HL-60/S4 treated with phorbol 12-myristate 13-acetate at 8.2 ng/mL for 4 days and 3 days (cell line): Measurements from ENCODE around the gene ADAP1.
"Not testable (repeated sequence)": the region's sequence is repeated elsewhere in the genome, so short reads cannot be mapped to it uniquely, and the experiment has no call there.

Experiments
- in situ Hi-C: fragments of 300-500 bp; cut with MboI; formaldehyde crosslinking; loops from 2 replicates; pipeline ENCODE4 v1.15.0; 2022; ENCODE audit warnings: low sequenced_read_pairs

ADAP1 gene

GRCh38 chr7:954330-955238 lies at the start of gene ADAP1:
TSS of gene ADAP1 (minus strand) at chr7:954680. CDS start at chr7:954477, 203 bp downstream.
- in situ Hi-C loops = no loop called here

- in situ Hi-C loops = not testable (repeated sequence)
Measured at GRCh38 chr7:1002445-1002844, 48.0 kb upstream of the ADAP1 start.

- in situ Hi-C loops = not testable (repeated sequence)
Measured at GRCh38 chr7:1002026-1002425, 47.5 kb upstream of the ADAP1 start.

DNA sequence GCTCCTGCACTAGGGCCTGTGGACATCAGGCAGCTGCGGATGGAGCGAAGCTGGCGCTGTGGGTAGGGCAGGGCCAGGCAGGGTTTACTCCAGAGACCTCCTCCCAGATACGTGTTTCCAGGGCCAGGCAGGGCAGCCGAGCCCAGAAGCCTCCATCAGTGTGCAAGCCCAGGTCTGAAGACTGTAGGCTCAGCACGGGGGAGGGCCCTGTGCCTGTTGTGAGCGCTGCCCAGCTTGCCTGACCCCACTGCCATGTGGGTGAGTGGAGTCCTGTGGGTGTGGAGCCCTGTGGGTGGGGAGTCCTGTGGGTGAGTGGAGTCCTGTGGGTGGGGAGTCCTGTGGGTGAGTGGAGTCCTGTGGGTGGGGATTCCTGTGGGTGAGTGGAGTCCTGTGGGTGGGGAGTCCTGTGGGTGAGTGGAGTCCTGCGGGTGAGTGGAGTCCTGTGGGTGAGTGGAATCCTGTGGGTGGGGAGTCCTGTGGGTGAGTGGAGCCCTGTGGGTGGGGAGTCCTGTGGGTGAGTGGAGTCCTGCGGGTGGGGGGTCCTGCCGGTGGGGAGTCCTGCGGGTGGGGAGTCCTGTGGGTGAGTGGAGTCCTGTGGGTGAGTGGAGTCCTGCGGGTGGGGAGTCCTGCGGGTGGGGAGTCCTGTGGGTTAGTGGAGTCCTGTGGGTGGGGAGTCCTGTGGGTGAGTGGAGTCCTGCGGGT lies 46.7 kb upstream of the ADAP1 start:
- in situ Hi-C loops = not testable (repeated sequence)

DNA sequence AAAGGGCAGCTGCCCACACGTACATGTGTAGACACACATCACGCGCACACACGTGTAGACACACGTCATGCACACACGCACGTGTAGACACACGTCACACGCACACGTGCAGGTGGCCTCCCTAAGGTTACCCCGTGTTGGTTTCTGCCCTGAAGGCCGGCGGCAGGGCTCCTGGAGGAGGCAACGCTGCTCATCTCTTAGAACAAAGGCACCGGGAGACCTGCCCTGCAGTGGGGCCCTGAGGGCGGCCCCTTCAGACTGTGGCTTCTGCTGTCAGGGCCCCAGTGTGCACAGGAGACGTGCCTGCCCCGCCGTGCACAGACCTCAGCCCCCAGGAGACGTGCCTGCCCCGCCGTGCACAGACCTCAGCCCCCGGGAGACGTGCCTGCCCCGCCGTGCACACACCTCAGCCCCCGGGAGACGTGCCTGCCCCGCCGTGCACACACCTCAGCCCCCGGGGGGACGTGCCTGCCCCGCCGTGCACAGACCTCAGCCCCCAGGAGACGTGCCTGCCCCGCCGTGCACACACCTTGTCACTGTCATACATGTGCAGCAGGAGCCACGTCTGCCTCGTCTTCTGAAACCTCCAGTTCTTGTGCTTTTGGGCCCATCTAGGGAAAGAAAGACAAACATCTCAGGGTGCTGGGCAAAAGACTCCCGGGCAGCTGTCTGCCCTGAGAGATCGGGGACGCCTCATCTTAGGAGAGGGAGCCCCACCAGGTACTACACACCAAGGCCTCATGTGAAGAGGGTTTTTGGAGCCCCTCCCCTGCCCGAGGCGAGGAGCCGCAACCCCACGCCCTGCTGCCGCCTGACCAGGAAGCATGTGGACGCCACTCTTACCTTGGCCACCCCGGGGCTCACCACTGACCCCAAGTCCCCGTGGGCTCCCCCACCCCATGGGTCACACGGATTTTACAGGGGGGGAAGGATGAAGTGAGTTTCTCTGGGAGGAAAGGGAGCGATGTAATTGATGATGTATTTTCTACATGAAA lies 45.8 kb upstream of the ADAP1 start:
- in situ Hi-C loops = no loop called here

- in situ Hi-C loops = no loop called here
Measured at GRCh38 chr7:999149-999879, 44.8 kb upstream of the ADAP1 start.

- in situ Hi-C loops = no loop called here
Measured at GRCh38 chr7:997404-998395, 43.2 kb upstream of the ADAP1 start.

DNA sequence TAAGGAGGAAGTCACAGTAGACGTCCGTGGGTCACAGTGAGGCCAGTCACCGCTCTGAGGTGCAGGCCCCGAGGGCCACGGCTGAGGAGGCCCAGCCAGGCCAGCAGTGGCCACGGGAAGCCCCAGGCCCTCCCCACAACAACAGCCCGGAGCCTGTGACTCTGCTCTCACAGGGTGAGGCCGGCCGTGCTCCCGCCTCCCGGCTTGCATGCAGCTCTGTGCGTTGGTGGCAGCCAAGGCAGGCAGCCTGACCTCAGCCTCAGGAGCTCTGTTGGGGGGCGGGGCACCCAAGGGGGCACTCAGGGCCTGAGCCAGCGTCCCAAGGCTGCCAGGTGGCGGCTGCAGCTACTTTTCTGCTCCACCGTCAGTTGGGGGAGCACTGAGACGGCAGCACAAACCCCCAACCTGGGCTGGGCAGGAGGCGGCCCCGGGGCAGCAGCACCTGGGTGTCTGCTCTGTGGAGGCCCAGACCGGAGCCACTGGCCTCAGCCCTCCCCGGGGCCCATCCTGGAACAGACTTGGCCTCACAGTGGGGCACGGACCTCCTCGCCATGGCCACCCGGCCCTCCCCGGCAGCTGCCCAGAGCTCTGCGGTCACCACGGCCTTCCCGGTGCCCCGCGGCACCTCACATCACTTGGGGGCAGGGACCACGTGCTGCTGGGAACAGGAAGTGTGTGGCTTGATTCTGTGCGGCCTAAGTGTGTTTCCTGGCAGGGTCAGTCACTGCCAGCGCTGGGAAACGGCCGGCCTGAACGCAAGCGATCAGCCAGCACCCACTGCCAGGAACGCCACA lies 41.8 kb upstream of the ADAP1 start:
- in situ Hi-C loops = no loop called here

- in situ Hi-C loops = no loop called here
Measured at GRCh38 chr7:995571-995970, 41.1 kb upstream of the ADAP1 start.

DNA sequence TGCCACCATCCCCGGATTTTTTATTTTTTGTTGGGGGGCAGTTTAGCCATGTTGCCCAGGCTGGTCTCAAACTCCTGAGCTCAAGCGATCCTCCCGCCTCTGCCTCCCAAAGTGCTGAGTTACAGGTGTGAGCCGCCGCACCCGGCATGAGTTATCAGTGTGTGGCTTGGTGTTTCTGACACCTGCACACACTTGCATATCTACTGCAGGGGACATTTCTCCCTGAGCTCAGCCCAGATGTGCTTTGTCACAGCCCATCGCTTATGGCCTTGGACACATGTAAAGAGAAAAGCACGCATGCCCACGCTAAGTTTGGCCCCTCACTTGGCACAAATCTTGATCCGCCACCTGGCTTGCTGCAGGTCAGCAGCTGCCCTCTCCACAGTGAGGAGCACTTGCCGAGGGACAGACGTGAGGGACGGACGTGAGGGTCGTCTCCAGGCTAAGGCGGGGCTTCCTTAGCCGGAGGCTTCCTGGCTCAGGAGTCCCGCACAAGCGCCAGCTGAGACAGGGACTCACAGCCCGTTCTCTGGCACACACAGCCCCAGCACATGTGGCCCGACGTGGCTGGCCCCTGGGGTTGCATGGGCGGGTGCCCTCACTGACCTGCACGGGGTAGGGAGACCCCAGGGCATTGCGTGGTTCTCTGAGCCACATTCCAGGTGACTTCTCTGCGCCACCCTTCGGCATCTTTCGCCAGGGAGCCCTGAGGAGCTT lies 40.3 kb upstream of the ADAP1 start:
- in situ Hi-C loops = no loop called here

DNA sequence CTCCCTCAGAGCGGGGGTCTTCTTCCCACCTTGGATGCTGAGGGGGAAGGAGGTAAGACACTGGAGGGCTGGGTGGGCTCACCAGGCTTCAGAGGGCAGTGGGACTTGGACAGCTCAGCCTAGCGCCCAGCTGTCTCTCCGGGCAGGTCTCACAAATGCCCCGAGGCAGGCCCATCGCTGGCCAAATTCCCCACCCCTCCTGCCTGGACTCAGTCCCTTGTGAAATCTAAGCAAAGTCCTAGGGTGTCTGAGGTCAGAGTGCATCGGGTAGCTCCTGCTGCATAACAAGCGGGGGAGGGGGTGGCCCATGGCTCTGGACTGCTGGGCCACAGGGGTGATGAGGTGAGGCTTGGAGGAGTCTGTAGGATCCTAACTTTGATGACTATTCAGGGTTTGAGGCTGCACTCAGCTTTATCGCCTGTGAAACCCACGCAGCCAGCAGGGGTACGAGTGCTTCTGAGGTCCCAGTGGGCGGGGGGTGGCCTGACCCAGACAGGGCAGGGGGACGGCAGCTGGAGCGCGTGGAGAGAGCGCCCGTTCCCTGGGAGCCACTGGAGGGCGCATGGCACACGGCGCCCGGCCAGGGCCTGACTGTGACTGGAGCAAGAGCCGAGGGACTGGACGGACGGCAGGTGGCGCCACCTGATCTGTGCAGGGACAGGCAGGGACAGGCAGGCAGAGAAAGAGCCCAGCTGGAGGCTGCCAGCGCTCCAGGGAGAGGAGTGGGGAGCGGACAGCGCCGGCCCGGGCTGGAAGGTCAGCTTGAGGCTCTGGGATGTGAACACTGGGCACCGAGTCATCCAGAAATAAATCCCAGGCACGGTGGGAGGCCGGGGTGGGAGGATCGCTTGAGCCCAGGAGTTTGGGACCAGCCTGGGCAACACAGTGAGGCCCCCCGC lies 38.5 kb upstream of the ADAP1 start:
- in situ Hi-C loops = no loop called here

DNA sequence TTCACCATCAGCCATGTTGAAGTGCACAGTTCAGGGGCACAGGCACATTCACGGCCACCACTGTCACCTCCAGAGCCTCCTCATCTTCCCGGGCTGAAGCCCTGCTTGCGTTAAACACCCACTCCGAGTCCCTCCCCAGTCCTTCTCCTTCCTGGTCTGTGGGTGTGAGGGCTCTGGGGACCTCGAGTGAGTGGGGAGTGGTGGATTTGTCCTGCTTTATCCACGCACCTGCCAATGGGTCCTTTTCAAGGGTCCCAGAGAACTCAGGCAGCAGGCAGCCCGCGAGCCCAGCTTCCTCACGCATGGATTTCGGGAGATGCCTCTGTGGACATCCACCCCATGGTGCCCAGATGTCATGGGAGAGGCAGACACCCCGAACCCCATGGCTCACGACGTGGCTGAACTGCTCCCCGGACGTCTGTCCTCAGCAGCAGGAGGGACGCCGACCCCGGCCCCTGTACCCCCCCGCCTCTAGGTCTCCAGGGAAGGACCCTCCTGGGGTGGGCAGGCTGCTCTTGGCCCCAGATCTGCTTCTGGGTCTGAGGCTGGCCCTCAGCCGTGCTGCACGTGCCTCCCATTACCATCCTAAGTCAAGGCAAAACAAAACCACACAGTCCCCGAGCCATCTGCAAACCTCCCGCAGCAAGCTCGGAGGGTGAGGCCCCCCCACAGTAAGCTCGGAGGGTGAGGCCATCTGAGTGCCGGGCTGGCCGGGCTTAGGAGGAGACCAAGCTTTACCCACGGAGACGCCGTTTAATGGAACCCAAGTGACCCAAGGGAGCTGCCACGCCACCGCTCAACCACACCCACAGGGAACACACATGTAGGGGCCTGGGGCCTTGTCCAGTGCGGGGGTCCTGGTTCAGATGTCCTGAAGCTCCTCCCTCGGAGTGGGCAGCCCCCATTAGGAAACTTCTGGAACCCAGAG lies 37.5 kb upstream of the ADAP1 start:
- in situ Hi-C loops = no loop called here

DNA sequence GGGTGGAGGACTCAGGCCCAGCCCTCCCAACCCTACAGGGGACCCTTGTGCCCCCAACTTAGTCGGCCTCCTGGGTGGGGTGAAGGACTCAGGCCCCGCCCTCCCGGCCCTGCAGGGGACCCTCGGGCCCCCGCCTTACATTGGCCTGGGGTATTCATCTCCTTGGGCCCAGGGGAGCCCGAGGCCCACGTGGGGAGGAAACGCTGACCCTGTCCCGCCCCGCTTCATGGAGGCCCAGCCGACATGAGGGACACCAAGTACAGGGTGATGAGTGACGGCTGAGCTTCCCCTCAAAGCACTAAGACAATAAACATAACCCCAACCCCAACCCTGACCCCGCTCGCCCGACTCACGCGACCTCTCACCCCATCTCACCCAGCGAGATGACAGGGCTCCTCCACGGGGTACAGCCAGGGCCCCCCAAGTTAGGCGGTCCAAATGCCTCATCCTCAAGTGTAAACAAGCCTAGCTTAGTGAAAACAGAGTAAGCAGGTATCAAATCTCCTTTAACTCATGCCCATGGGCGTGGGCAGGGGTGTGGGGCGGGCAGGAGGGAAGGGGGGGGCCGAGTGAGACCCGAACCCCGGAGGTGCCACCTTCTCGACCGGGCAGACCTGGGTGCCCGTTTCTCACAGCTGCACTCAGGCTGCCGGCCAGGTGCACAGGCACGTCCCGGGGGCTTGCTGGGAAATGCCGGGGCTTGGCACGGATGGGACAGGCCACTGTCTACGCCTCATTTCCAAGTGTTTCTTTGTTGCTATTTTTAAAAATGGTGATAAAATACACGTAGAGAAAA lies 36.7 kb upstream of the ADAP1 start:
- in situ Hi-C loops = no loop called here

GRCh38 chr7:990352-990932 lies 36.0 kb upstream of the ADAP1 start:
- in situ Hi-C loops = no loop called here
